GM12892 (cell line): ENCODE results near the gene TIE1.

Experiments used
- DNase-seq: peaks from one replicate; pipeline ENCODE4 v3.0.0; 2011; ENCODE audit not compliant: insufficient read length
- FAIRE-seq: peaks from 2 replicates; lab custom pipeline; 2011; peaks lifted over from hg19 to GRCh38; lab: Jason Lieb, UNC
- POLR2A ChIP-seq: IDR thresholded peaks from 2 replicates; pipeline ENCODE4 v1.6.1; 2011; ENCODE audit warnings: low read depth, low read length, control low read depth
- POLR2AphosphoS5 ChIP-seq: IDR thresholded peaks from 2 replicates; pipeline ENCODE4 v1.6.1; 2011; ENCODE audit warnings: low read depth, low read length, control low read depth
- TAF1 ChIP-seq: IDR thresholded peaks from 2 replicates; pipeline ENCODE4 v1.6.1; 2011; ENCODE audit warnings: low read depth, mild to moderate bottlenecking, control low read depth, low read length, borderline replicate concordance

The TIE1 gene

GRCh38 chr1:43337588-43337987 lies 36.8 kb downstream of the TIE1 start, which contains the start of gene MPL:
TSS of gene MPL (plus strand) at chr1:43337818. CDS start at chr1:43337849, 31 bp downstream.
- TF ChIP-seq POLR2AphosphoS5: no peak
- TF ChIP-seq TAF1: no peak
- TF ChIP-seq POLR2A: no peak
- FAIRE-seq: no peak
- DNase-seq: no peak

- no peak for TF ChIP-seq POLR2A
- TF ChIP-seq POLR2AphosphoS5: no peak
- TF ChIP-seq TAF1: no peak
- DNase-seq (no peak), FAIRE-seq (no peak)
Observed at GRCh38 chr1:43338001-43338400, 37.2 kb downstream of the TIE1 start.

GRCh38 chr1:43339584-43340232 lies 38.9 kb downstream of the TIE1 start:
- DNase-seq (no peak), FAIRE-seq (no peak)
- TF ChIP-seq POLR2AphosphoS5 (no peak), POLR2A (no peak), TAF1 (no peak)

- FAIRE-seq (no peak), DNase-seq (no peak)
- TF ChIP-seq POLR2A (no peak), TAF1 (no peak), POLR2AphosphoS5 (no peak)
Observed at GRCh38 chr1:43340559-43340958, 39.8 kb downstream of the TIE1 start.

DNA sequence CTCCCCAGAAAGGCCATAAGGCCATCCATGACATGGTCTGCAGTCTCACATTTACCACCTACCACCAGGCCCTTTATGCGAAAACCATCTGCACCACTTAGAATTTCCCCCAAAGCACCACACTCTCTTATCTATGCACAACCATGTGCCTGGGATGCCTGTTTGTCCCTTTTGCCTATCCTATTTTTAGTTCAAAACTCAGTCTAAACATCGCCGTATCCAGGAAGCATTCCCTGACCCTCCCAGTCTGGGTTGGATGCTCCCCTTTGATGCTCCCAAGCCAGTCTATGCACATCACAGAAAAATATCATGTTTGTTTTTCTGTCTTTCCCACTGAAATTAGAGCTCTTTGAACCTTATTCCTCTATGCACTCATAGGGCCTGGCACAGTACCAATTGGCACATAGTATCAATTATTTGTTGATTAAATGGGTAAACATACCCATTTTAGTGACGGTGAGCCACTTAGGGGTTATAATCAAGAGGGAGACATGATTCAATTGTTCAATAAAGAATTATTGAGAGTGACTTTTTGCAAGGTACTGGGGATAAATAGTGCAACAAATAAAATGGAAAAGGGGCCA lies 43.6 kb downstream of the TIE1 start:
- TF ChIP-seq TAF1 (no peak), POLR2AphosphoS5 (no peak), POLR2A (no peak)
- FAIRE-seq: no peak

GRCh38 chr1:43345120-43345519 lies 44.3 kb downstream of the TIE1 start:
- TF ChIP-seq POLR2A (no peak), TAF1 (no peak), POLR2AphosphoS5 (no peak)
- DNase-seq: no peak
- FAIRE-seq: no peak

More for the DNA sequence above, 43.6 kb downstream of the TIE1 start:
- DNase-seq: no peak

DNA sequence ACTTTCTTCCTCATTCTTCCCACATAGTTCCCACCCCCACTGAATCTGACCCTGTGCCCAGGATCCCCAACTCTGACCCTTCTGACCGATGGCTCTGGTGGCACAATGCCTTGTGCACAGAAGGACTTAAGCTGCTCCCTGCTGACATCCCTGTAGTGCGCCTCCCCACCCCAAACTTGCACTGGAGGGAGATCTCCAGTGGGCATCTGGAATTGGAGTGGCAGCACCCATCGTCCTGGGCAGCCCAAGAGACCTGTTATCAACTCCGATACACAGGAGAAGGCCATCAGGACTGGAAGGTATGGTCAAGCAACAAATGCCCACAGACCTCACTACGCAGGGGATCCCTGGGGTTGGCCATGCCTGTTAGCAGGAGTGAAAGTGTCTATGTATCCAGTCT lies 45.9 kb downstream of the TIE1 start:
- TF ChIP-seq POLR2AphosphoS5 (no peak), TAF1 (no peak), POLR2A (no peak)
- no peak for DNase-seq
- no peak for FAIRE-seq

DNA sequence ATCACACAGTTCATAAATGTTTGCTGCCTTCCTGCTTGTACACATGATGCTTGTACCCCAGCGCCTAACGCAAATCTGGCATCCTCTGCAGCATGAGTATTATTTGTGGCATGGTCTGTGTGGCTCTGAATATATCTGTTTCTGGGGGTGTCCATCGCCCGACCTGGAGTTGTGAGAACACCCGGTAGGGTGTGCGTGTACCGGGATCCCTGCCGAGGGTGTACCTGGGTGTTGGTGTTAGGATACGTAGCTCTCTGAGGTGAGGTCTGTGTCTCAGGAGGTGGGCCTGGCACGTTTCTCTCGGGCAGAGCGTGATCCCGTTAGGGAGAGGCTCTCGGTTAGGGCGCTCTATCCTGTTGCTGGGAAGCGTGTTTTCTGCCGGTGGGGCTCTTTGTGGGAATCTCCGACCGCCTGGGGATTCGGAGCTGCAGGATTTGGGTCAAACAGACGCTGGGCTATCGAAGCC lies 47.6 kb downstream of the TIE1 start:
- TF ChIP-seq TAF1: no peak
- no peak for TF ChIP-seq POLR2A
- TF ChIP-seq POLR2AphosphoS5: no peak
- no peak for DNase-seq
- no peak for FAIRE-seq

DNA sequence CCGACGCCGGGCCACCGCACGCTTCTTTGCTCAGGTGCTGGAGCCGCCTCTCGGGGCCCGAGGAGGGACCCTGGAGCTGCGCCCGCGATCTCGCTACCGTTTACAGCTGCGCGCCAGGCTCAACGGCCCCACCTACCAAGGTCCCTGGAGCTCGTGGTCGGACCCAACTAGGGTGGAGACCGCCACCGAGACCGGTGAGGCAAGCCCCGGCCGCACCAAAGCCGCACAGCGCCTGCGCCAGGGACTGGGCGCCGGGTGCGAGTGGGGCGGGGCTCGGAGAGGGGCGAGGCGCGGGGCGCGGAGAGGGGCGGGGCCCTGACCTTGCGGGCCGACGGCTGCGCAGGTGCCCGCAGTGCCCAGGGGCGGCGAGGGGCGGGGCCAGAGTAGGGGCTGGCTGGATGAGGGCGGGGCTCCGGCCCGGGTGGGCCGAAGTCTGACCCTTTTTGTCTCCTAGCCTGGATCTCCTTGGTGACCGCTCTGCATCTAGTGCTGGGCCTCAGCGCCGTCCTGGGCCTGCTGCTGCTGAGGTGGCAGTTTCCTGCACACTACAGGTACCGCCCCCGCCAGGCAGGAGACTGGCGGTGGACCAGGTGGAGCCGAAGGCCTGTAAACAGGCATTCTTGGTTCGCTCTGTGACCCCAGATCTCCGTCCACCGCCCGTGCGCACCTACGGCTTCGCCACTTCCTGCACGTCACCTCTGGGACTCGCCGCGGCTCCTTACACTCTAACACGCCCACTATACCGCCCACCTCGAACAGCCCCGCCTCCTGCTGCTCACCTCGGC lies 48.2 kb downstream of the TIE1 start:
- TF ChIP-seq POLR2AphosphoS5 (no peak), POLR2A (no peak), TAF1 (no peak)

DNA sequence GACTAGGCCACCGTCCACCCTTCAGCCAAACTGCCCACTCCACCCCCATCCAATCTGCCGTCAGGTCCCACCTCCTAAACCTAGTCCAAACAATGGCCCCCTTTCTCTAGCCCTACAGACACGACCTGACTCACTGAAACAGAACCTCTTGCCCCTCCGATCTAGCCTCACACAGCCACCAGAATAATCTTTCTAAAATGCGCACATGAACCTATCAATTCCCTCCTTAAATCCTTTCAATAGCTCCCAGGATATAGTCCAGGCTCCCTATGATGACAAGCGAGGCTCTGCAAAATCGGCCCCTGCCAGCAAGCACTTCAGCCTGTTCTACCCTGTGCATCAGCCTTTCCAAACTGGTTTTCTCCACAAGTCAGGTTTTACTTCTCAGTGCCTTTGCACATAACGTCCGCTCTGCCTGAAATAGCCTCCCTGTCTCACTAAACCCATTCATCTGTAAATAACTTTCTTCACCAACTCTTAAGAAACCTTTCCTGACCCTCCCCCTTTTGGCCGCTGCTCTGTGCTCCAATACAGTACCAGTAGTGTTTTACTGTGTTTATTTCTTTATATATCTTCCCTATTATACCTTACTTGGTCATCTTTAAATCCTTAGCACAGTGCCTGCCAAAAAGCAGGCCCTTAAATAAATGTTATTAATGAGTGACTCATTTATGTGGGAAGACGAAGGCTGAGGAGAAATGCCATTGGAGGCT lies 49.0 kb downstream of the TIE1 start:
- FAIRE-seq (no peak), DNase-seq (no peak)
- no peak for TF ChIP-seq POLR2AphosphoS5
- TF ChIP-seq TAF1: no peak
- no peak for TF ChIP-seq POLR2A

More for the DNA sequence above, 48.2 kb downstream of the TIE1 start:
- DNase-seq (no peak), FAIRE-seq (no peak)

GRCh38 chr1:43350976-43351375 lies 50.2 kb downstream of the TIE1 start:
- FAIRE-seq (no peak), DNase-seq (no peak)
- TF ChIP-seq POLR2AphosphoS5: no peak
- no peak for TF ChIP-seq POLR2A
- no peak for TF ChIP-seq TAF1
